KMS-11 (cell line): ENCODE results near the gene NOTCH4.

ENCODE experiments used
- H2AFZ ChIP-seq: fragments of 200-600 bp; sonication (generic); 2 replicates; pipeline ENCODE4 v1.6.1; 2016; ENCODE audit warnings: antibody characterized with exemption, mixed run types, low read depth
- H3K27ac ChIP-seq: fragments of 200-600 bp; sonication (generic); 2 replicates; pipeline ENCODE4 v1.6.1; 2016; ENCODE audit warnings: mild to moderate bottlenecking, mixed run types
- H3K27me3 ChIP-seq: fragments of 200-600 bp; sonication (generic); 2 replicates; pipeline ENCODE4 v1.6.1; 2017; ENCODE audit warnings: mild to moderate bottlenecking, low read depth, mixed run types, moderate library complexity; ENCODE audit not compliant: insufficient read depth
- H3K36me3 ChIP-seq: fragments of 200-600 bp; sonication (generic); 2 replicates; pipeline ENCODE4 v1.6.1; 2017; ENCODE audit warnings: mild to moderate bottlenecking, mixed run types; ENCODE audit not compliant: insufficient read depth
- H3K4me1 ChIP-seq: fragments of 200-600 bp; sonication (generic); 2 replicates; pipeline ENCODE4 v1.6.1; 2016; ENCODE audit warnings: mild to moderate bottlenecking, low read depth, mixed run types; ENCODE audit not compliant: poor library complexity, severe bottlenecking
- H3K4me2 ChIP-seq: fragments of 200-600 bp; sonication (generic); 2 replicates; pipeline ENCODE4 v1.7.0; 2016; ENCODE audit warnings: mild to moderate bottlenecking, mixed run types
- H3K4me3 ChIP-seq: fragments of 200-600 bp; sonication (generic); IDR thresholded peaks from 2 replicates; pipeline ENCODE4 v1.6.1; 2017; ENCODE audit warnings: low read depth, low read length, mixed read lengths; ENCODE audit not compliant: insufficient read depth
- H3K79me2 ChIP-seq: fragments of 200-600 bp; sonication (generic); 2 replicates; pipeline ENCODE4 v1.6.1; 2016; ENCODE audit warnings: low read depth, mixed run types; ENCODE audit not compliant: insufficient read depth
- H3K9ac ChIP-seq: fragments of 200-600 bp; sonication (generic); 2 replicates; pipeline ENCODE4 v1.6.1; 2016; ENCODE audit warnings: mild to moderate bottlenecking, mixed run types
- H4K20me1 ChIP-seq: fragments of 200-600 bp; sonication (generic); 2 replicates; pipeline ENCODE4 v1.6.1; 2016; ENCODE audit warnings: mild to moderate bottlenecking, mixed run types; ENCODE audit not compliant: insufficient read depth
- TF ChIP-seq, protein P1 (sequence below): fragments of 200-600 bp; sonication (generic); conservative IDR thresholded peaks from 2 replicates; pipeline ENCODE4 v1.6.1; 2017; ENCODE audit warnings: low read depth, mild to moderate bottlenecking, antibody characterized with exemption, low read length, moderate library complexity, mixed read lengths

Gene NOTCH4

DNA sequence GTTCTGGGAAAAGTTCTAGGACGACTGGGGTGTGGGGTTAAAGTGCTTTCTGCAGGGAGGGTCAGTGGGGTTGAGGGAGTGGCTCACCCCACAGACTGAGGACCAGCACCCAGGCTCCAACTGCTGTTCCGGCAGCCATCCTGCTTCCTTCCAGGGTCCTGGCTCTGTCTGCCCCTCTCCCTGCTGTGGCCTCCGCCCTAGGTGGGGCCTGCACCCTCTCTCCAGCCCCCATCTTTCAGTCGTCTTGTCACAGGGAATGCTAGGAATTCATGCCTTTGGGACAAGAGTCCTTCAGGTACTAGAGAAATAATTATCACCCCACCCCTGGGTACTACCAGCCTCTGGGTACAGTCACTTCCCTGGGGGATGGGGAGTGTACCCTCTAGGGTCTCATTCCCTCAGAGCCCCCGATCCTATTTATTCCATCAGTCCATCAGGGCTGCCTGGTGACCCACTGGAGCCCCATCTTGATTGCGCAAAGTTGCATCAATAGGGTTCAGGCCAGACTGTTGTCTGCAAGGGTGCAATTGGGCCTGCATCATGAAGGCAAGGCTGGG, 39.7 kb downstream of the NOTCH4 start, which contains the start of gene AGER:
Gene AGER (minus strand): TSS at position 170 of the 557 bp plus-strand sequence. CDS start 31 bp downstream, at position 139.
- no peaks in the 10 kb centered on the region for H3K36me3 ChIP-seq
- H3K9ac ChIP-seq: no peak within 1 kb of the TSS
- H3K79me2 ChIP-seq: peaks cover 8% of the 10 kb centered on the region
- H2AFZ ChIP-seq: no peak within 1 kb of the TSS
- peaks cover 10% of the 10 kb centered on the region for H3K4me1 ChIP-seq
- no peaks in the 10 kb centered on the region for H4K20me1 ChIP-seq
- H3K4me2 ChIP-seq: no peak within 1 kb of the TSS
- H3K27ac ChIP-seq: no peak within 1 kb of the TSS
- TF ChIP-seq, protein P1, sequence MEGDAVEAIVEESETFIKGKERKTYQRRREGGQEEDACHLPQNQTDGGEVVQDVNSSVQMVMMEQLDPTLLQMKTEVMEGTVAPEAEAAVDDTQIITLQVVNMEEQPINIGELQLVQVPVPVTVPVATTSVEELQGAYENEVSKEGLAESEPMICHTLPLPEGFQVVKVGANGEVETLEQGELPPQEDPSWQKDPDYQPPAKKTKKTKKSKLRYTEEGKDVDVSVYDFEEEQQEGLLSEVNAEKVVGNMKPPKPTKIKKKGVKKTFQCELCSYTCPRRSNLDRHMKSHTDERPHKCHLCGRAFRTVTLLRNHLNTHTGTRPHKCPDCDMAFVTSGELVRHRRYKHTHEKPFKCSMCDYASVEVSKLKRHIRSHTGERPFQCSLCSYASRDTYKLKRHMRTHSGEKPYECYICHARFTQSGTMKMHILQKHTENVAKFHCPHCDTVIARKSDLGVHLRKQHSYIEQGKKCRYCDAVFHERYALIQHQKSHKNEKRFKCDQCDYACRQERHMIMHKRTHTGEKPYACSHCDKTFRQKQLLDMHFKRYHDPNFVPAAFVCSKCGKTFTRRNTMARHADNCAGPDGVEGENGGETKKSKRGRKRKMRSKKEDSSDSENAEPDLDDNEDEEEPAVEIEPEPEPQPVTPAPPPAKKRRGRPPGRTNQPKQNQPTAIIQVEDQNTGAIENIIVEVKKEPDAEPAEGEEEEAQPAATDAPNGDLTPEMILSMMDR: no peak
- H3K27me3 ChIP-seq: no peaks in the 10 kb centered on the region
- H3K4me3 ChIP-seq: no peak within 1 kb of the TSS

DNA sequence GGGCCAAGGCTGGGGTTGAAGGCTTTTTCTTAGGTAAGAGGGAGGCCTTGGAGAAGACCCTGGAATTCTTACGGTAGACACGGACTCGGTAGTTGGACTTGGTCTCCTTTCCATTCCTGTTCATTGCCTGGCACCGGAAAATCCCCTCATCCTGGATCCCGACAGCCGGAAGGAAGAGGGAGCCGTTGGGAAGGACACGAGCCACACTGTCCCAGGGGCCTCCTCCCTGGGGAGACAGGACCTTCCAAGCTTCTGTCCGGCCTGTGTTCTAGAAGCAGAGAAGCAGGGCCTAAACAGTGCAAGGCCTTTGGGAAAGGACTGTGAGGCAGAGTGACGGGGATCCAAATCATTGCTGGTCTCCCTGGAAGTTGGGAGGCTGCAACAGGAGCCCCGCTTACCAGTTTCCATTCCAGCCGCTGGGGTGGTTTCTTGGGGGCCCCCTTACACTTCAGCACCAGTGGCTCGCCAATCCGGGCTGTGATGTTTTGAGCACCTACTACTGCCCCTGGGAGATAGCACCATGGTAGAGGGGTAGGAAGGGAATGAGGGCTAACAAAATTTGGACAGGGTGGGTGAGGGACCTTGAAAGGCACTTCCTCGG, 40.3 kb downstream of the NOTCH4 start:
- H3K27me3 ChIP-seq: no peaks in the 10 kb centered on the region
- no peak overlapping the region for H3K4me2 ChIP-seq
- no peak overlapping the region for H3K27ac ChIP-seq
- TF ChIP-seq, protein P1: no peak
- no peak overlapping the region for H2AFZ ChIP-seq
- no peak overlapping the region for H3K4me3 ChIP-seq
- peaks cover 2% of the 10 kb centered on the region; the same call in 1 of the 2 replicates for H3K79me2 ChIP-seq
- no peak overlapping the region for H3K9ac ChIP-seq
- H4K20me1 ChIP-seq: no peaks in the 10 kb centered on the region
- H3K4me1 ChIP-seq: peaks cover 8% of the 10 kb centered on the region
- H3K36me3 ChIP-seq: no peaks in the 10 kb centered on the region

DNA sequence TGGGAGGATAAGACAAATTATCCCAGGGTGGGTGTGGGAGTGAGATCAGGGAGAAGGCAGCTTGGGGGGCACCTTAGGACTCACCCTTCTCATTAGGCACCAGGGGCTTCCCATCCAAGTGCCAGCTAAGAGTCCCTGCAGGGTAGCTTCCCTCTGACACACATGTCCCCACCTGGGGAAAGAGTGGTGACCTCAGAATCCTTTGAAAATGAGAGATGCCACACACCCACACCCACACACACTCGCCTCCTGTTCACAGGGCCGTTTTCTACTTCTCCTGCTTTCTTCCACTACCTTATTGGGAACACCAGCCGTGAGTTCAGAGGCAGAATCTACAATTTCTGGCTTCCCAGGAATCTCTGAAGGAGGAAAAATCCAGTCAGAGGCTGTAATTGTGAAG, 40.8 kb downstream of the NOTCH4 start:
- Histone ChIP-seq H2AFZ (no peak overlapping the region), H3K36me3 (no peaks in the 10 kb centered on the region), H3K4me2 (no peak overlapping the region), H3K9ac (no peak overlapping the region), H3K4me3 (no peak overlapping the region), H3K79me2 (no peaks in the 10 kb centered on the region), H3K27me3 (no peaks in the 10 kb centered on the region), H3K27ac (no peak overlapping the region), H4K20me1 (no peaks in the 10 kb centered on the region), H3K4me1 (peaks cover 6% of the 10 kb centered on the region)
- TF ChIP-seq, protein P1: no peak

DNA sequence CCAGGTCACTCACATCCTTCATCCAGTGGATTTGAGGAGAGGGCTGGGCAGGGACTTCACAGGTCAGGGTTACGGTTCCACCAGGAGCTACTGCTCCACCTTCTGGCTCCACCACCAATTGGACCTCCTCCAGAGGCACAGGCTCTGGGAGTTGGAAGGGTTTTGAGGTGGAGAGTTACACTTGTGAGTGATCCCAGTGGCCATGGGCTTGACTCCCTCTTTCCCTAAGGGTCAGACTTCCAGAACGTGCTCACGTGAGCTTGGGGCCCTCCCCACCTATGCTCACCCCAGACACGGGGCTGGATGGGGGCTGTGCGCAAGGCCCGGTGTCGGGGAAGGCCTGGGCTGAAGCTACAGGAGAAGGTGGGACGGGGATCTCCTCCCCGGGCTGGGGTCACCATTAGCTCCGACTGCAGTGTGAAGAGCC, 41.3 kb downstream of the NOTCH4 start:
- Histone ChIP-seq H3K27ac (no peak overlapping the region), H3K4me2 (no peak overlapping the region), H4K20me1 (no peaks in the 10 kb centered on the region), H3K27me3 (no peaks in the 10 kb centered on the region), H2AFZ (no peak overlapping the region), H3K9ac (no peak overlapping the region), H3K4me3 (no peak overlapping the region), H3K36me3 (no peaks in the 10 kb centered on the region), H3K4me1 (peaks cover 6% of the 10 kb centered on the region), H3K79me2 (no peaks in the 10 kb centered on the region)
- TF ChIP-seq, protein P1: no peak
